ENCODE measurements around the gene OR52E2. TPM values are rescaled to one million over a fixed set of nuclear protein-coding genes. Genes with fewer than 3 reads are reported as not detected.

OR52E2 gene
- total RNA-seq, 1 donor from 2014 or later = not detected

DNA sequence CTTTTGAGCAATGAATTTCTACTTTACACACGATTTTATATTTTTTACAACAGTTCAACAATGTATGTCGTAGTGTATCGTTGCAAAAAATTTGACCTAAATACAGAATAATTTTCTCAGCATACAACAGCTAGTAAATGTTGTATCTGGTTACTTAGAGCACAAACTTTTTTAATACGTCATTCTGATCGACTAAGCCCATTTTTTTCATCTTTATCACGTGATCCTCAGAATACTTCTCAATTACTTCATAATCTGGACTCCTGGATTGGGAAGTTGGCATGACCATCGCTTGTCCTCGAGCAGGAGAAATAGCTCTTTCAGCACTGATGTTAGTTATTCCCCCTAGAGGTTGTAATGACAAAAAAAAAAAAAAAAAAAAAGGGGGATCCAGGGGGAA, 48.2 kb downstream of the OR52E2 start:
- no peak for DNase-seq

Other genes with a start within 250 kb of the OR52E2 start
- gene OR51F2, start 238.3 kb downstream of the OR52E2 start, total RNA-seq = not detected
- not detected for gene OR51S1, start 210.4 kb downstream of the OR52E2 start, total RNA-seq
- not detected for gene OR51T1, start 177.7 kb downstream of the OR52E2 start, total RNA-seq
- not detected for gene OR51A7, start 155.8 kb downstream of the OR52E2 start, total RNA-seq
- not detected for gene OR51G2, start 140.3 kb downstream of the OR52E2 start, total RNA-seq
- not detected for gene OR51G1, start 135.3 kb downstream of the OR52E2 start, total RNA-seq
- not detected for gene OR51A4, start 112.0 kb downstream of the OR52E2 start, total RNA-seq
- not detected for gene OR51A2, start 103.9 kb downstream of the OR52E2 start, total RNA-seq
- not detected for gene OR51L1, start 64.8 kb downstream of the OR52E2 start, total RNA-seq
- not detected for gene OR52J3, start 13.1 kb downstream of the OR52E2 start, total RNA-seq
- not detected for gene OR52E1, start 9.9 kb upstream of the OR52E2 start, total RNA-seq
- not detected for gene OR52A5, start 78.7 kb upstream of the OR52E2 start, total RNA-seq
- gene OR52A1, start 95.1 kb upstream of the OR52E2 start, total RNA-seq = not detected
- not detected for gene OR51V1, start 141.1 kb upstream of the OR52E2 start, total RNA-seq
- 441 TPM for gene HBB, start 167.4 kb upstream of the OR52E2 start, total RNA-seq
- gene HBD, start 174.9 kb upstream of the OR52E2 start, total RNA-seq = not detected
- 28.5 TPM for gene HBG1, start 190.2 kb upstream of the OR52E2 start, total RNA-seq
- gene HBG2, start 195.2 kb upstream of the OR52E2 start, total RNA-seq = 1,921 TPM
- 3.6 TPM for gene HBE1, start 210.3 kb upstream of the OR52E2 start, total RNA-seq
- gene OR51B4, start 242.3 kb upstream of the OR52E2 start, total RNA-seq = 0.31 TPM